KMS-11 (cell line): ENCODE results near the gene ABCD1.

Source experiments
- H2AFZ ChIP-seq: fragments of 200-600 bp; sonication (generic); 2 replicates; pipeline ENCODE4 v1.6.1; 2016; ENCODE audit warnings: antibody characterized with exemption, mixed run types, low read depth
- H3K27ac ChIP-seq: fragments of 200-600 bp; sonication (generic); 2 replicates; pipeline ENCODE4 v1.6.1; 2016; ENCODE audit warnings: mild to moderate bottlenecking, mixed run types
- H3K27me3 ChIP-seq: fragments of 200-600 bp; sonication (generic); 2 replicates; pipeline ENCODE4 v1.6.1; 2017; ENCODE audit warnings: mild to moderate bottlenecking, low read depth, mixed run types, moderate library complexity; ENCODE audit not compliant: insufficient read depth
- H3K36me3 ChIP-seq: fragments of 200-600 bp; sonication (generic); 2 replicates; pipeline ENCODE4 v1.6.1; 2017; ENCODE audit warnings: mild to moderate bottlenecking, mixed run types; ENCODE audit not compliant: insufficient read depth
- H3K4me1 ChIP-seq: fragments of 200-600 bp; sonication (generic); 2 replicates; pipeline ENCODE4 v1.6.1; 2016; ENCODE audit warnings: mild to moderate bottlenecking, low read depth, mixed run types; ENCODE audit not compliant: poor library complexity, severe bottlenecking
- H3K4me2 ChIP-seq: fragments of 200-600 bp; sonication (generic); 2 replicates; pipeline ENCODE4 v1.7.0; 2016; ENCODE audit warnings: mild to moderate bottlenecking, mixed run types
- H3K4me3 ChIP-seq: fragments of 200-600 bp; sonication (generic); IDR thresholded peaks from 2 replicates; pipeline ENCODE4 v1.6.1; 2017; ENCODE audit warnings: low read depth, low read length, mixed read lengths; ENCODE audit not compliant: insufficient read depth
- H3K79me2 ChIP-seq: fragments of 200-600 bp; sonication (generic); 2 replicates; pipeline ENCODE4 v1.6.1; 2016; ENCODE audit warnings: low read depth, mixed run types; ENCODE audit not compliant: insufficient read depth
- H3K9ac ChIP-seq: fragments of 200-600 bp; sonication (generic); 2 replicates; pipeline ENCODE4 v1.6.1; 2016; ENCODE audit warnings: mild to moderate bottlenecking, mixed run types
- H4K20me1 ChIP-seq: fragments of 200-600 bp; sonication (generic); 2 replicates; pipeline ENCODE4 v1.6.1; 2016; ENCODE audit warnings: mild to moderate bottlenecking, mixed run types; ENCODE audit not compliant: insufficient read depth
- CTCF ChIP-seq: fragments of 200-600 bp; sonication (generic); conservative IDR thresholded peaks from 2 replicates; pipeline ENCODE4 v1.6.1; 2017; ENCODE audit warnings: low read depth, mild to moderate bottlenecking, antibody characterized with exemption, low read length, moderate library complexity, mixed read lengths

Gene ABCD1

DNA sequence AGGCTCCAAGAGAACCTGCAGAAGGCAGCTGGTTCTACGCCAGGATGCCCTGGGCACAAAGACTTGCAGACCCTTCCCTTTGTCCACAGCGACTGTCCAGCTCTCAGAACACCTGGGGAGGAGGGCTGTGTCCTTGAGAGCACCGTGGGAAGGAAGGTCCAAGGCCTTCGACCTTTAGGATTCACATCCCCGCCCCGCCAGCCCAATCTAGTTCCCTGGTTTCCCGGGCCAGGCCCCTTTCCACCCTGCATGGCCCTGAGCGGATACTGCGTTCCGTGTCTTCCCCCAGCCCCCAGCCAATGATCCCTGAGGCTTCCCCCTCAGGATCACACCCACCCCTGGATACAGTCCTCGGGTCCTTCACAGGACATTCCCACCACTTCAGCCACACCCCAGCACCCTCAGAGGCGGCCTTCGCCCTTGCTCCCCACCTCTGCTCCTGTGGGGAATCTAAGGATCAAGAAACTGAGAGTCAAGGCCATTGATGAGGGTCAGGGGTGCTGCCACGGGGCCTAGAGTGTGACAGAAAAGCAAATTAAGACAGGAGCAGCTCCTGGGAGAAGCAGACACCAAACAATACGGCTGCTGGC is 9.1 kb downstream of the ABCD1 start:
- Histone ChIP-seq H4K20me1 (no peaks in the 10 kb centered on the region), H3K4me3 (no peak overlapping the region), H3K27me3 (no peaks in the 10 kb centered on the region), H3K4me2 (no peak overlapping the region), H3K9ac (no peak overlapping the region), H2AFZ (no peak overlapping the region), H3K4me1 (peaks cover 10% of the 10 kb centered on the region), H3K27ac (no peak overlapping the region), H3K36me3 (no peaks in the 10 kb centered on the region), H3K79me2 (no peaks in the 10 kb centered on the region)
- no peak for TF ChIP-seq CTCF

GRCh38 chrX:153734871-153735270 is 10.2 kb downstream of the ABCD1 start:
- Histone ChIP-seq H4K20me1 (no peaks in the 10 kb centered on the region), H3K79me2 (no peaks in the 10 kb centered on the region), H3K27ac (no peak overlapping the region), H3K9ac (no peak overlapping the region), H3K36me3 (no peaks in the 10 kb centered on the region), H3K27me3 (no peaks in the 10 kb centered on the region), H2AFZ (no peak overlapping the region), H3K4me3 (no peak overlapping the region), H3K4me2 (no peak overlapping the region), H3K4me1 (peaks cover 10% of the 10 kb centered on the region)
- TF ChIP-seq CTCF = no peak

DNA sequence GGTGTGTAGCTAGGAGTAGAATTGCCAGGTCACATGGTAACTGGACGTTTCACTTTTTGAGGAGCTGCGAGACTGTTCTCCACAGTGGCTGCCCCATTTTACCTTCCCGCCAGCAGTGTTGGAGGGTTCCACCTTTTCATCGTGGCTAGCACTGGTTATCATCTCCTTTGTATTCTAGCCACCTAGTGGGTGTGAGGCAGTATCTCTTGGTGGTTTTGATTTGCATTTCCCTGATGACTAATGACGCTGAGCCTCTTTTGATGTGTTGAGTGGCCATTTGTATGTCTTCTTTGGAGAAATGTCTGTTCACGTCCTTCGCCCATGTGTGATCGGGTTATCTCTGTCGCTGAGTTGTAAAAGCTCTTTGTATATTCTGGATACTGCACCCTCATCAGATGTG is 10.6 kb downstream of the ABCD1 start:
- Histone ChIP-seq H3K36me3 (no peaks in the 10 kb centered on the region), H3K9ac (no peak overlapping the region), H3K4me3 (no peak overlapping the region), H3K27me3 (no peaks in the 10 kb centered on the region), H2AFZ (no peak overlapping the region), H3K79me2 (no peaks in the 10 kb centered on the region), H3K4me2 (no peak overlapping the region), H4K20me1 (no peaks in the 10 kb centered on the region), H3K4me1 (peaks cover 10% of the 10 kb centered on the region), H3K27ac (no peak overlapping the region)
- TF ChIP-seq CTCF = no peak

DNA sequence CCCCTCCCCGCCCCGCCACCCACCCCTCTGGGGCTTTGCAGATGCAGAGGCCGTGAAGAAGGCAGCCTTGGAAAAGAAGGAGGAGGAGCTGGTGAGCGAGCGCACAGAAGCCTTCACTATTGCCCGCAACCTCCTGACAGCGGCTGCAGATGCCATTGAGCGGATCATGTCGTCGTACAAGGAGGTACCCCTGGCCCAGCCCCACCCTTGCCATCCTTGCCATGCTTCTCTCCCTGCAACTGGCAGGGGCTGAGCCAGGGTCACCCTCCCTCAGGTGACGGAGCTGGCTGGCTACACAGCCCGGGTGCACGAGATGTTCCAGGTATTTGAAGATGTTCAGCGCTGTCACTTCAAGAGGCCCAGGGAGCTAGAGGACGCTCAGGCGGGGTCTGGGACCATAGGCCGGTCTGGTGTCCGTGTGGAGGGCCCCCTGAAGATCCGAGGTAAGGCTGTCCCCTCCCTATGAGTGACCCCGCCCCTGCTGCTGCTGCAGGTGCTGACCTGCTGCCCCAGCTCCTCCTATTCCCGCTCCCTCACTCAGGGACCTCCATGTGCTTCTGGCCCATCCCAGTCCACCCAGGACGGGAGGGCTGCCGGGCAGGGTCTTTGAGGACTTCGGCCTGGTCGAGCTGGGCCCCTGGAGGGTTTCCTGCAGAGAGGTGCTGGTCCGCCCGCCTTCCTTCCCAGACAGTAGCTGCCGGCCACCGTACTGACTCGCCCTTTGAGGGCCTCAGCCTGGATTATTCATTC is 11.6 kb downstream of the ABCD1 start:
- no peaks in the 10 kb centered on the region for H3K36me3 ChIP-seq
- H3K4me2 ChIP-seq = no peak overlapping the region
- TF ChIP-seq CTCF = no peak

More for the DNA sequence above, 11.6 kb downstream of the ABCD1 start:
- H3K4me3 ChIP-seq = no peak overlapping the region
- no peak overlapping the region for H3K27ac ChIP-seq
- H3K4me1 ChIP-seq = peaks cover 3% of the 10 kb centered on the region
- no peak overlapping the region for H2AFZ ChIP-seq
- H4K20me1 ChIP-seq = no peaks in the 10 kb centered on the region
- H3K79me2 ChIP-seq = no peaks in the 10 kb centered on the region
- H3K9ac ChIP-seq = no peak overlapping the region
- H3K27me3 ChIP-seq = no peaks in the 10 kb centered on the region
